NCI-H1436 treated with DMSO at 0.1 percent for 48 hours (cell line): ENCODE results near the gene STYXL2.

Experiments used
- DNase-seq: peaks from one replicate; lab custom pipeline; 2025; lab: John Stamatoyannopoulos, UW

Gene STYXL2

GRCh38 chr1:167081594-167082156 is 12.2 kb upstream of the STYXL2 start:
- DNase-seq = no peak

GRCh38 chr1:167082511-167083027 is 11.3 kb upstream of the STYXL2 start:
- no peak for DNase-seq

GRCh38 chr1:167083066-167083665 is 10.7 kb upstream of the STYXL2 start:
- no peak for DNase-seq

GRCh38 chr1:167083871-167084270 is 10.0 kb upstream of the STYXL2 start:
- DNase-seq = no peak

- no peak for DNase-seq
Measured at GRCh38 chr1:167084757-167085156, 9.1 kb upstream of the STYXL2 start.

- DNase-seq = no peak
Measured at GRCh38 chr1:167086033-167086432, 7.8 kb upstream of the STYXL2 start.

- no peak for DNase-seq
Measured at GRCh38 chr1:167086768-167087167, 7.1 kb upstream of the STYXL2 start.

GRCh38 chr1:167088746-167089417 is 5.0 kb upstream of the STYXL2 start:
- DNase-seq = no peak

GRCh38 chr1:167089939-167090313 is 3.9 kb upstream of the STYXL2 start:
- DNase-seq = no peak

GRCh38 chr1:167090314-167090942 is 3.4 kb upstream of the STYXL2 start, which contains the start of gene GPA33:
TSS of gene GPA33 (minus strand) at chr1:167090377. CDS start at chr1:167090287, 90 bp downstream.
- no peak for DNase-seq

GRCh38 chr1:167092653-167093052 is 1.2 kb upstream of the STYXL2 start:
- no peak for DNase-seq

- no peak for DNase-seq
Measured at GRCh38 chr1:167094690-167095089, 815 bp downstream of the STYXL2 start.

- no peak for DNase-seq
Measured at GRCh38 chr1:167095368-167095767, 1.5 kb downstream of the STYXL2 start.

GRCh38 chr1:167099851-167100250 is 6.0 kb downstream of the STYXL2 start:
- no peak for DNase-seq

GRCh38 chr1:167100730-167101129 is 6.9 kb downstream of the STYXL2 start:
- DNase-seq = no peak

- no peak for DNase-seq
Measured at GRCh38 chr1:167101754-167102153, 7.9 kb downstream of the STYXL2 start.

- DNase-seq = no peak
Measured at GRCh38 chr1:167102906-167103573, 9.2 kb downstream of the STYXL2 start.

- no peak for DNase-seq
Measured at GRCh38 chr1:167104256-167104633, 10.4 kb downstream of the STYXL2 start.

- DNase-seq = no peak
Measured at GRCh38 chr1:167105271-167106118, 11.6 kb downstream of the STYXL2 start.

- no peak for DNase-seq
Measured at GRCh38 chr1:167106119-167106461, 12.2 kb downstream of the STYXL2 start.

- DNase-seq = no peak
Measured at GRCh38 chr1:167107456-167107855, 13.6 kb downstream of the STYXL2 start.

GRCh38 chr1:167109125-167109524 is 15.2 kb downstream of the STYXL2 start:
- no peak for DNase-seq
